Stimulated activated CD8-positive, alpha-beta memory T cell treated with anti-CD3 and anti-CD28 coated beads, Interleukin-4, amount 100 ng/mL, for 1 hour (primary cell): ENCODE data around the gene CLEC19A.
"Not testable (repeated sequence)": the region's sequence is repeated elsewhere in the genome, so short reads cannot be mapped to it uniquely, and the experiment has no call there.

Source experiments
- DNase-seq, 2 donors: peaks; one replicate each; pipeline ENCODE4 v3.0.0-alpha.2; 2020; ENCODE audit warnings: low read depth in 2 of 2, low spot score in 1 of 2

The CLEC19A gene

DNA sequence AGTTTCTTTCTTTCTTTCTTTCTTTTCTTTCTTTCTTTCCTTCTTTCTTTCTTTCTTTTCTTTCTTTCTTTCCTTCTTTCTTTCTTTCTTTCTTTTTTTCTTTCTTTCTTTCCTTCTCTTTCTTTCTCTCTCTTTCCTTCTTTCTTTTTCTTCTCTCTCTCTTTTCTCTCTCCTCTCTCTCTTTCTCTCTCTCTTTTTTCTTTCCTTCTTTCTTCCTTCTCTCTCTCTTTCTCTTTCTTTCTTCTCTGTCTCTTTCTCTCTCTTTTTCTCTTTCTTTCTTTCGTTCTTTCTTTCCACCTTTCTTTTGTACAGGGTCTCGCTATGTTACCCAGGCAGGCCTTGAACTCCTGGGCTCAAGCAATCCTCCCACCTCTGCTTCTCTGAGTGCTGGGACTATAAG is 35.7 kb downstream of the CLEC19A start:
- DNase-seq = not testable (repeated sequence)

DNA sequence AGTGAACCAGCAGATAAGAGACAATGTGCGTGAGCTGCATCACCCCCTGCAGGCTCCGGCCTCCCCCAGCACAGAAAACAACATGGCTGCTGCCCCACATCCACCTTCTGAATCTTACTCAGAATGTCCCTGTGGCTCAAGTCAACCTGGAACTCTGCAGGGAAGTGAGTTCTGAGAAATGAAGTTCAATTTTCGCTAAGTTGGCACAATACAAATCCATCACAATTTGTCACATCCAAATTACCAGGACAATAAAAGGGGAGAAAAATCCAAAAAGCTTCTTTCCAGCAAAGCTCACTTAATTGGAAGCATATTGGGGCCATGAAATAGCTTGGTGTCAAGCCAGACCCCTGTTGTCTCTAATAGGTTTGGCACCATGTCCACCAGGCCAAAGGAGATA is 38.1 kb downstream of the CLEC19A start:
- DNase-seq = no peak

DNA sequence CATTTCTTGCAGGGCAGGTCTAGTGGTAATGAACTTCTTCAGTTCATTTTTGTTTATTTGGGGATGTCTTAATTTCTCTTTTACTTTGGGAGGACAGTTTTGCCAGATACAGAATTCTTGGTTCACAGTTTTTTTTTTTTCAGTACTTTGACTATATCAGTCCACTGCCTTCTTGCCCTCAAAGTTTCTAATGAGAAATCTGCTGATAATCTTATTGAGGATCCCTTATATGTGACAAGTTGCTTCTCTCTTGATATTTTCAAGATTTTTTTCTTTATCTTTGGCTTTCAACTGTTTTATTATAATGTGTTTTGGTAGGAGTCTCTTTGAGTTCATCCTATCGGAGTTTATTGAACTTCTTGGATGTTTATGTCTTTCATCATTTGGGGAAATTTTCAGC is 42.8 kb downstream of the CLEC19A start:
- DNase-seq = no peak

DNA sequence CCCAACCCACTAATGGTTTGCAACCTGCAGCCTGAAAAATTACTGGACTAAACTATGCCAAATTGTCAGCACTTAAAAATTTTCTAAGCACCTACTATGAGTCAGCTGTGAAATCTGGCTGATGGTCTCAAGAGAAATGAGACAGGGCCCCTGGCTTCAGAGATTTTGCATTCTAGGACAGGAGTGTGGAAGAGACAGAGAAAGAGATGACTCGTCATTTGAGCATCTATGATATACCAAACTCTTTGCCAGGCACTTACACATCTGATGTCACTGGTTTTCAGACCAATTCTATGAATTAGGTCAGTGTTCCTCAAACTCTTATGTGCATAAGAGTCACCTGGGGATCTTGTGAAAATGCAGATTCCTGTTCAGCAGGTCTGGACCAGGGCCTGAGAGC is 44.4 kb downstream of the CLEC19A start:
- DNase-seq = no peak

DNA sequence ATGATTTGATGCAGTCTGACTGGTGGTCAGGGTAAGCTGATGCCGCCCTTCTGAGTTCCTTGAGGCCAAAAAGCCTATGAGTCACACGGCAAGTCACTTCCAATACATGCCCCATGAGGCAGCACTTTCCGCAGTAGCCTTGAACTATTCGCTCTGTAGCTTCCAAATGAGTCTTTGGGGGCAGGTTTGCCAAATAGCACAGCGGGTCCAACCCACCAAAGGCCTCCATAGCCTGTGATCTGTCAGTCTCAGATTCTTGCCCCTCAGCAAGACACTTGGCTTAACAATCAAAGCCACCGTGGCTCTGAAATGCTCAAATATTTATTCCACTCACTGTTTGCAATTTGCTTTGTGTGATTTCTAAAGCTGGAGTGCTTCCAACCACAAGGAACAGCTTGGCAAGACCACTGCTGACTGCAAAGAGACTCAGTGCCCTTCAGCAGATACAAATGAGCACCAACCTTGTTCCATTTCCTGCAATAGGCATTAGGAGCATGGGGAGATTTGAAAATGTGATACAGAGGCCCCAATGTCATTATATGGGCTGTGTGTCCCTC is 45.4 kb downstream of the CLEC19A start:
- no peak for DNase-seq

DNA sequence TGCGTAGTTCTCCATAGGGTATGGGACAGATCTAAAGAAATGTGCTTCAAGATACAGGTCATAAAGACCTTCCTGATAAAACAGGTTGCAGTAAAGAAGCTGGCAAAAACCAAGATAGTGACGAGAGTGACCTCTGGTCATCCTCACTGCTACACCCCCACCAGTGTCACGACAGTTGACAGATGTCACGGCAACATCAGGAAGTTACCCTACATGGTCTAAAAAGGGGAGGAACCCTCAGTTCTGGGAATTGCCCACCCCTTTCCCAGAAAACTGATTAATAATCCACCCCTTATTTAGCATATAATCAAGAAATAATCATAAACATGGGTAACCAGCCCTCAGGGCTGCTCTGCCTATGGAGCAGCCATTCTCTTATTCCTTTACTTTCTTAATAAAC is 46.3 kb downstream of the CLEC19A start:
- no peak for DNase-seq

DNA sequence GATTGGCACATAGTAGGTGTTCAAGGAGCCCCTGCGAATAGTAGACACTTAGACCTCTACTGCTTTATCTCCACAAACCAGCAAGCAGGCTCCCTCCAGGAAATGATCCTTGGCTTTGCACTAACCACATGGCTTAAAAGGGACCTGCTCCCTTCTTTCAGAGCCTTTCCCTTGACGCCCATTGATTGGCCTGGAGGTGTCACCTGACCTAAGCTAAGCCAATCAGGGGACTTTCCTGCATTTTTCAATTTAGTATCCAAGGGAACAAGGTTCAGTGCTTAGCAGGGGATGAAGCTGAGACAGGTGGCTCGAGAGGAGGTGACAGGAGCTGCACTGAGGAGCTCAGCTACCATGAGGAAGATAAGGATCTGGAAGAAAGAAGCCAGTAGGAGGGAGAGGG is 52.8 kb downstream of the CLEC19A start:
- no peak for DNase-seq

DNA sequence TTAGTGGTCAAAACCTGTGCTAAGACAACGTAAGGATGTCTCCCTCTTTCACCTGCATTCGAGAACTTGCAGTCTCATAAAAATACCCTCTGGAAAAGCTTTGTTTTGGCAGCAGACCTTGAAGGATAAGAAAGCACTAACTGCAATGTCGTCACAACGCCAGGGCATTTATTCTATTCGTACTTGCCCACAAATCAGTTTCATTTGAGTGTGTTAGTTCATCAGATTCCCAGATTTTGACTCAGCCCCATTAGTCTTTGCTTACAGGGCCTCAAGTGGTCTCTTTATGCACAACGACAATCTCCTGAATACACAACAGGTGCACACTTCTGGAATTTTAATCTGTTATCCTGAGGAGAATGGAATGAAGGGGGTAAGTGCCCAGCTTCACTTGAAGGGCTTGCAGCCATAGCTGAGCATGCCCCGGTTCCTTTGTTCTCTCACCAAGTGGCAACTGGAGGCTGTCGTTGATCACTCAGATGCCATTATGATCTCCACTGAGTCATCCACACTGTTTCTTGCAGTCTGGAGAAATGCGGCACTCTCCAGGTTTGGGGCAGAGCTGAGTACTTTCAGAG is 58.8 kb downstream of the CLEC19A start:
- DNase-seq = no peak

DNA sequence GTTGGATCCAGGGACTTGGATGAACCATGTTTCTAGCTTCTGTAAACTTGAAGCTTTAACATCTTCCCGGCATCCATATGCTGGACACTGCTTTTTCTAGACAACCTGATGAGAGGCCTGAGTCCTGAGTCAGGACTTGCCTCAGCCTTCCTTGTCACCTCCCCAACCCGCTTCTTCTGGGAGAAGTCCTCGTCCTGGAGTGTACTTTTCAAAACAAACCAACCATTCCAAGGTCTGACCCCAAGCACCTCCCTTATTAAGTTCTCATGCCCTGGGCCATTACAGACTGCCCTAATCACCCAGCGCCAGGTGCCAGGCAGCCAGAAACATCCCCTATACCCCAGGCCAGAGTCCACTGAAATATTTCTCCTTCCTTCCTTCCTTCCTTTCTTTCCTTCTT is 59.4 kb downstream of the CLEC19A start:
- DNase-seq = no peak

DNA sequence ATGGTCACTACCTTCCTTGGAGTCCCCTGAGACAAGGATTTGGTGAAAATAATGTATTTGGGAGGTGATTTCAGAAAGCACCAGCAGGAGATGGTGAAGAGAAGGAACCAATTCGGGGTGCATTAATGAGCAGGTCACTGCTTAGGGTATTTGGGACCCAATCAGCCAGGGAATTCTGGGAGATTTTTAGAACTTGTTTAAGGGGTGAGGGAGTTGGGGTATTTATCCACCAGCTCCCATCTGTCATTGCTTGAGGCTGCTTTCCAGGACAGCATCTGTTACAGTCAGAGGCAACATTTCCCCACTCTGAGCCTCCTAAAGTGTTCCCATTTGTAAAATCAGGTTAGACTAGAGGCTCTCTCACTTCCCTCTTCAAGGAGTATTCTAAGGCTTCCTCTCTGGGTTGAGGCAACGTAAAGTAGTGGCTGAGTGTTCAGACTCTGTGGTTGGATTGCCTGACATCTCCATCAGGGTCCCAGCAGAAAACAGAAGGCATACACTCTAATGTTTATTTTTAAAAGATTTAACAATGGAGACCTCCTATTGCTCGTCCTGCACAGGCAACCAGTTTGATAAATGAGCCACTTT is 60.9 kb downstream of the CLEC19A start:
- DNase-seq = no peak

DNA sequence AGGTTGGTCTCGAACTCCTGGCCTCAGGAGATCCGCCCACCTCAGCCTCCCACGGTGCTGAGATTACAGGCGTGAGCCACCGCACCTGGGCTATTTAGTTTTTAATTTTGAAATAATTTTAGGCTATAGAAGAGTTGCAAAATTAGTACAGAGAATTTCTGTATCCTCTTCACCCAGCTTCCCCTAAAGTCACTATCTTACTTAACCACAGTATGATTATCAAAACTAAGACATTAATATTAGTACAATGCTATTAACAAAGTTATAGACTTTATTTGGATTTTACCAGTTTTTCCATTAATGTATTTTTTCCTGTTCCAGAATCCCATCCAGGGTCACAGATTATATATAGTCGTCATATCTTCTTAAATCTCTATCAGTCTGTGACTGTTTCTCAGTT is 62.6 kb downstream of the CLEC19A start:
- DNase-seq = no peak

DNA sequence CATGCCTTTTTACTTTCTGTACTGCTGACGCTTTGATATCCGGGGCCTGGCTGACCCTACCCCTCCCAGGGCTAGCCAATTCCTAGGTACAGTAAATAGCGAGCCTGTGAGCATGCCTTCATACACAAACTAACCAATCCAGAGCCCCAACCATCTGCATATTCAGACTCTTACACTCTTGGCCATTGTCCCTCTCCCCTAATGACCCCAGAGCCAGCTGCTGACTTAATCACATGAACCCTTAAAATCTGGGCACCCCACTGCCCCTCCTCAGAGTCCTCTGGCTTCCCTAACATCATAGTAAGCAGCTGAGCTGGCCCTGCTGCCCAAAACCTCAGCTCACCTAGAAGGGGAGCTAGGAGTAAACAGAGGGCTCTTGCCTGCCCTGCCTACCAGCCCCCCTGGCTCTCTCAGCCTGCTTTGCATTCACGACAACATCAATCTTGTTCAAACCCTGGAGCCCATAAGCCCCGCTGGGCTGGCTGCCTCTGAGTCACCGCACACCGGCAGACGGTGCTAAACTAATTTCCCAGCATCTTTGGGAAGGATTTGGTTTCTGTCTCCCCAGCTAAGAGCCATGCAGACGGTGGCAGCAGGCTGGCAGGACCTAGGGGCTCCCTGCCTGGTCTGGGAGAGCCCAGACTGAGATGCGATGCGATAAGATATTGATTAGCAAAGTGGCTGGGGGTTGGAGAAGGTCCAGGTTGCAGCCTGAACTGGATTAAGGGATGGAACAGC is 63.2 kb downstream of the CLEC19A start:
- no peak for DNase-seq

DNA sequence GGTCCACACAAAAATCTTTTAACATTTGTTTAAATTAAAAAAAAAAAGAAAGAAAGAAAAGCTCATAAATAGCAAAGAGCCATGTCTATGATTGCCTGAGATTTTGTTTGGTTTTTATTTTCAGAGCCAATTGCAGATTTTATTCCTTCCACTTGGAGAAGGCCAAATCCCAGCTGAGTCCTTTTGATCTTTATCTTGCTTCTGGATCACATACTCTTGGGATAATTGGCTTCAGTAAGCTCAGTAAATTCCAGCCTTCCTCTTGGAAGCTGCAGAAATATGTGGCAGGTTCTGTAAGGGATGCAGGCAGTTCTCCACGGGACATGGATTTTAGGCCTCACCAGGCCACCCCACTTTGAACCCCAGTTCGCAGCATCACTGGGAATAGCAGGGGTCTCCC is 68.8 kb downstream of the CLEC19A start:
- no peak for DNase-seq

DNA sequence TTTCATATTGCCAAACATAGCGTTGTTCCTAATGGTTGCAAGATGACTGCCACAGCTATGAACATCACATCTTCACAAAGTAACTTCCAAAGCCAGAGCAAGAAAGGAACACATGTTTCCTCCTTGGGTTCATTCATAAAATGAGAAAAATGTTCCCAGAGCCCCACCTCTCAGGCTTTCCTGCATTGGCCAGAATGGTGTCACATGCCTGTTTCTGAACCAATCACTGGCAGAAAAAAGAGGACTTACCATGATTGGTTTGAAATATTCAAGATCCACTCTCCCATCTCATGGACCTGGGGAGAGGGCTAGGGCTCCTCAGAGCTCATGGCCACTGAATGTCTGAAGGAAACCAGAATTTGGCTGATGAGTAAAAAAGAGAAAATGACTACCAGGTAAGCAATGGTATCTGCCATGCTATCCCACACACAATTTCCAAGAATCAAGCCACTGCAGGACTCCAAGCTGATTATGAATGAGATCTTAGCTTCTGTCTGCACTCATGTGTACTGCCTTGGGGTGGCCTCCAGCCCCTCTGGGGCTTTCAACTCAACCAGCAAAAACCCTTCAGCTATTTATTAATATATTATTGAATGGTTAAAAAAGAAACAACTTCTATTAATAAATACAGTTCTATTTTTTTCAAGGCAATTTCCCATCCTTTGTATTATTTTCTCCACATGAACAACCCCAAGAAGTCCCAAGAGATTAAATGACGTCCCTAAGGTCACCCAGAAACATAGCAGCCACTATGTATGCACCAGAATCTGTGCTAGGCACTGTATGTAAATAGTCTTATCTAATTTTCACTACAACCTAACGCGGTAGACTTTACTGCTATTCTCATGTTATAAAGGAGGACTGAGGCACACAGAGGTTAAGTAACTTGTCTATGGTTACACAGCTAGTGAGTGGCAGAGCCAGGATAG is 70.8 kb downstream of the CLEC19A start:
- DNase-seq = no peak

DNA sequence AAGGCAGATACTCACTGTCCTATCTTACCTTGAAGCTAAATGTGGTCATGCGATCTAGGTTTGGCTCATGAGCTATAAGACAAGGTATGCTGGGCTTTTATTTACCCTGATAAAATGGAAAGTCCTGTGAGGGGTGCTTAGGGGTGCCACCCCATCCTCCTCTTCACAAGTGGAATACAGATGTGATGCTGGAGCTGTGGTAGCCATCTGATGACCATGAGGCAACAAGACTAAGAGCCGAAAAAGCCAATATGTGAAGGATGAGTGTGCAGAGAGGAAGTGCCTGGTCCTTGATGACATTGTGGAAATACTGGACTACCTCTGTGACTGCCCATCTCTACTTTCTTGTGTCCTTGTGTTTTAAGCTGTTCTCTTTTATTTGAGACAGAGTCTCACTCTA is 74.0 kb downstream of the CLEC19A start:
- no peak for DNase-seq
